Endothelial cell of umbilical vein (primary cell): ENCODE results near the gene CGNL1. TPM values are rescaled to one million over a fixed set of nuclear protein-coding genes. Genes with fewer than 3 reads are reported as not detected.

ENCODE experiments used
- BruUV-seq: library from RNA; stranded (reverse); fragments of 400-500 nt; replicated peaks from 2 replicates; lab custom pipeline; 2021; lab: Mats Ljungman, UMichigan
- CTCF ChIA-PET: fragments of 300-600, 350-600 bp; sonication (Branson Sonifier 250); formaldehyde crosslinking; loops from one replicate; lab custom pipeline; 2021; ENCODE audit warnings: antibody characterized with exemption, inconsistent platforms; lab: Charles Lee
- POLR2A ChIA-PET: fragments of 300-600, 350-600 bp; sonication (Branson Sonifier 250); formaldehyde crosslinking; loops from one replicate; lab custom pipeline; 2021; ENCODE audit warnings: antibody characterized with exemption, inconsistent platforms; lab: Charles Lee
- DNase-seq: peaks from one replicate; pipeline ENCODE4 v3.0.0-alpha.2; 2011; ENCODE audit warnings: low read depth, low spot score
- FAIRE-seq: peaks from 2 replicates; lab custom pipeline; 2011; peaks lifted over from hg19 to GRCh38; lab: Jason Lieb, UNC
- H2AFZ ChIP-seq: 2 replicates; pipeline ENCODE4 v1.6.0; 2012; ENCODE audit warnings: low read depth, low read length, control low read depth, inconsistent platforms
- H3K27ac ChIP-seq: 2 replicates; pipeline ENCODE4 v1.5.1; 2011; ENCODE audit warnings: low read depth, mild to moderate bottlenecking, control low read depth, low read length, moderate library complexity; ENCODE audit not compliant: insufficient read depth
- H3K27me3 ChIP-seq, 2 experiments: 2 replicates each; pipeline versions ENCODE4 v1.6.0 to v1.6.1; 2011; ENCODE audit warnings: low read length in 2 of 2, mixed read lengths in 1 of 2; ENCODE audit not compliant: control insufficient read depth in 2 of 2, insufficient read depth in 2 of 2
- H3K36me3 ChIP-seq, 2 experiments: 2 replicates in 1 of 2; 3 replicates in 1 of 2; pipeline ENCODE4 v1.5.1; 2011; ENCODE audit warnings: low read length in 2 of 2, mild to moderate bottlenecking in 1 of 2, moderate library complexity in 1 of 2; ENCODE audit not compliant: control insufficient read depth in 2 of 2, insufficient read depth in 2 of 2; ENCODE audit errors: extremely low read depth in 1 of 2
- H3K4me1 ChIP-seq: 3 replicates; pipeline ENCODE4 v1.5.1; 2011; ENCODE audit warnings: mild to moderate bottlenecking, low read length; ENCODE audit not compliant: control insufficient read depth, insufficient read depth; ENCODE audit errors: extremely low read depth
- H3K4me2 ChIP-seq: 2 replicates; pipeline ENCODE4 v1.6.1; 2011; ENCODE audit warnings: low read length, control low read depth, mixed read lengths; ENCODE audit not compliant: insufficient read depth
- H3K4me3 ChIP-seq, 3 experiments: fragments of 200-600 bp in 1 of 3; sonication (generic), shearing (Covaris generic) in 1 of 3; replicated peaks in 1 of 3; 2 replicates each; pipeline ENCODE4 v1.5.1; 2011 to 2016; ENCODE audit warnings: control low read depth in 3 of 3, low read length in 3 of 3, mild to moderate bottlenecking in 2 of 3, inconsistent platforms in 1 of 3, low read depth in 1 of 3, moderate library complexity in 1 of 3; ENCODE audit not compliant: insufficient read depth in 1 of 3
- H3K79me2 ChIP-seq: 2 replicates; pipeline ENCODE4 v1.6.0; 2012; ENCODE audit warnings: low read length, inconsistent platforms; ENCODE audit not compliant: control insufficient read depth, insufficient read depth
- H3K9ac ChIP-seq: replicated peaks from 2 replicates; pipeline ENCODE3; 2011; ENCODE audit warnings: low read length, control low read depth; ENCODE audit not compliant: insufficient read depth; ENCODE audit errors: extremely low read depth
- H3K9me1 ChIP-seq: replicated peaks from 3 replicates; pipeline ENCODE4 v1.6.0; 2011; ENCODE audit warnings: mild to moderate bottlenecking, low read length; ENCODE audit not compliant: control insufficient read depth, insufficient read depth; ENCODE audit errors: extremely low read depth
- H3K9me3 ChIP-seq: replicated peaks from 2 replicates; pipeline ENCODE4 v1.5.1; 2012; ENCODE audit warnings: low read length, inconsistent platforms; ENCODE audit not compliant: control insufficient read depth, insufficient read depth
- H4K20me1 ChIP-seq: replicated peaks from 2 replicates; pipeline ENCODE3; 2011; ENCODE audit warnings: mild to moderate bottlenecking, low read length; ENCODE audit not compliant: control insufficient read depth, insufficient read depth; ENCODE audit errors: extremely low read depth
- CTCF ChIP-seq, 2 donors: IDR thresholded peaks; 1 replicate in 1 of 2; 2 replicates in 1 of 2; pipeline ENCODE4 v1.5.1; 2011; ENCODE audit warnings: low read length in 2 of 2, mild to moderate bottlenecking in 2 of 2, moderate library complexity in 2 of 2, control low read depth in 1 of 2, inconsistent platforms in 1 of 2, low read depth in 1 of 2; ENCODE audit not compliant: insufficient read depth in 1 of 2; ENCODE audit errors: extremely low read depth in 1 of 2
- EZH2 ChIP-seq: IDR thresholded peaks from 2 replicates; pipeline ENCODE4 v1.6.1; 2012; ENCODE audit warnings: borderline replicate concordance, low read depth, mild to moderate bottlenecking, moderate library complexity, low read length, inconsistent platforms; ENCODE audit not compliant: severe bottlenecking
- FOS ChIP-seq: IDR thresholded peaks from 2 replicates; pipeline ENCODE4 v1.6.1; 2011; ENCODE audit warnings: mild to moderate bottlenecking, low read length, moderate library complexity, borderline replicate concordance; ENCODE audit not compliant: insufficient read depth
- GATA2 ChIP-seq: IDR thresholded peaks from 2 replicates; pipeline ENCODE4 v1.7.0; 2011; ENCODE audit warnings: low read depth, mild to moderate bottlenecking, moderate library complexity, mixed read lengths, low read length; ENCODE audit not compliant: insufficient read length, insufficient read depth
- POLR2A ChIP-seq: IDR thresholded peaks from 2 replicates; pipeline ENCODE4 v1.6.1; 2012; ENCODE audit warnings: low read depth, mild to moderate bottlenecking, control low read depth, low read length
- POLR2AphosphoS5 ChIP-seq: IDR thresholded peaks from 2 replicates; pipeline ENCODE4 v1.6.1; 2012; ENCODE audit warnings: low read depth, mild to moderate bottlenecking, control low read depth, low read length, moderate library complexity; ENCODE audit not compliant: insufficient read depth
- dilution Hi-C: fragments of 300-500 bp; cut with MboI; formaldehyde crosslinking; loops from one replicate; pipeline ENCODE4 v1.15.0; 2019; ENCODE audit warnings: low sequenced_read_pairs; ENCODE audit not compliant: extremely low pct_ligation_motif_present
- intact Hi-C: fragments of 100-400 bp; cut with micrococcal nuclease; formaldehyde crosslinking; loops from one replicate; pipeline ENCODE4 v1.10.0; 2022
- polyA plus RNA-seq, 4 experiments: library from polyadenylated mRNA; depleted of rRNA in 3 of 4; stranded (reverse) in 3 of 4; unstranded in 1 of 4; fragments of >200 nt; gene quantifications; 2 replicates each; pipeline versions ENCODE4 v1.2.1 to v1.2.3, GENCODE V29; 2011 to 2012; ENCODE audit warnings: missing spikeins in 1 of 4
- total RNA-seq: library from RNA; stranded (reverse); gene quantifications from 2 replicates; pipeline ENCODE4 v1.2.3, GENCODE V29; 2021
- TF ChIP-seq, protein P1 (sequence below): IDR thresholded peaks from 2 replicates; pipeline ENCODE4 v1.6.1; 2011; ENCODE audit not compliant: insufficient read depth, insufficient read length

Gene CGNL1
- total and polyA plus RNA-seq, 2 donors (not counting 3 experiments of a cell fraction or from before 2014, with no cell fraction given), result 6.9 to 27.1 TPM

- Histone ChIP-seq H3K27me3 (no peaks in the 10 kb centered on the region), H3K9me3 (no peaks in the 10 kb centered on the region), H3K4me1 (peaks cover 29% of the 10 kb centered on the region), H3K79me2 (no peaks in the 10 kb centered on the region), H3K4me2 (peak overlapping the region; percentile 73), H3K9ac (no peak overlapping the region), H2AFZ (peak overlapping the region; percentile 54), H4K20me1 (no peaks in the 10 kb centered on the region), H3K36me3 (no peaks in the 10 kb centered on the region), H3K9me1 (no peaks in the 10 kb centered on the region), H3K4me3 (no peak overlapping the region), H3K27ac (no peak overlapping the region)
- FAIRE-seq (peak; percentile 84), DNase-seq (peak; percentile 89)
- CTCF ChIA-PET, result interaction anchor here (1.0 to 2.1 kb wide), 4 partner anchors 13 to 70 kb away, joined by 3 to 12 read pairs (median 3); no protein-coding TSS in a partner anchor
- dilution Hi-C loops (no loop called here), intact Hi-C loops (loop anchor here (1.0 to 5.0 kb wide), 2 partner anchors 49 to 65 kb away; no protein-coding TSS in a partner anchor)
- TF ChIP-seq CTCF (IDR thresholded peaks at IDR 0.05; ENCODE audit: extremely low read depth in 1 of 2, insufficient read depth in 1 of 2, low read depth in 1 of 2, low read length in 2 of 2) (no peak), POLR2AphosphoS5 (peak; percentile 69), EZH2 (no peak), GATA2 (peak; percentile 75), POLR2A (no peak), FOS (peak; percentile 27)
- TF ChIP-seq, protein P1, sequence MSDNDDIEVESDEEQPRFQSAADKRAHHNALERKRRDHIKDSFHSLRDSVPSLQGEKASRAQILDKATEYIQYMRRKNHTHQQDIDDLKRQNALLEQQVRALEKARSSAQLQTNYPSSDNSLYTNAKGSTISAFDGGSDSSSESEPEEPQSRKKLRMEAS, result no peak
- no TSS peak for BruUV-seq
- POLR2A ChIA-PET, result no interaction called here
Measured at GRCh38 chr15:57458356-57458781, 82.1 kb downstream of the CGNL1 start.
